Transverse colon (tissue), 4 donors: ENCODE measurements around the gene NSUN5. TPM values are rescaled to one million over a fixed set of nuclear protein-coding genes. Genes with fewer than 3 reads are reported as not detected.

Experiments used
- DNase-seq: peaks from one replicate; pipeline ENCODE4 v3.0.0-alpha.2; 2019
- H3K27ac ChIP-seq, 4 donors: fragments of 200-600 bp; sonication (generic); 2 replicates each; pipeline ENCODE4 v1.5.1; 2016 to 2018; ENCODE audit warnings: inconsistent platforms in 4 of 4
- H3K27me3 ChIP-seq: fragments of 200-600 bp; sonication (generic); 2 replicates; pipeline ENCODE4 v1.5.1; 2017; ENCODE audit warnings: inconsistent platforms
- H3K36me3 ChIP-seq, 4 donors: fragments of 200-600 bp; sonication (generic); 2 replicates each; pipeline ENCODE4 v1.5.1; 2017 to 2019; ENCODE audit warnings: inconsistent platforms in 4 of 4
- H3K4me1 ChIP-seq, 4 donors: fragments of 200-600 bp; sonication (generic); 2 replicates each; pipeline ENCODE4 v1.5.1; 2017 to 2020; ENCODE audit warnings: inconsistent platforms in 4 of 4
- H3K4me3 ChIP-seq, 4 donors: fragments of 200-600 bp; sonication (generic); 1 replicate in 1 of 4; 2 replicates in 3 of 4; pipeline versions ENCODE4 v1.5.1 to v1.6.1; 2017 to 2019; ENCODE audit warnings: inconsistent platforms in 4 of 4
- H3K9me3 ChIP-seq, 2 donors: fragments of 200-600 bp; sonication (generic); 2 replicates each; pipeline ENCODE4 v1.5.1; 2017 to 2019; ENCODE audit warnings: inconsistent platforms in 2 of 2
- CTCF ChIP-seq, 5 experiments: fragments of 200-600 bp in 3 of 5; fragments of 450-650 bp in 2 of 5; sonication (generic) in 3 of 5; IDR thresholded peaks; 1 replicate in 2 of 5; 2 replicates in 3 of 5; pipeline ENCODE4 v1.5.1; 2016 to 2017; ENCODE audit warnings: antibody characterized with exemption in 5 of 5, inconsistent platforms in 3 of 5, mild to moderate bottlenecking in 2 of 5, moderate library complexity in 1 of 5
- EP300 ChIP-seq: sonication (generic); formaldehyde crosslinking; IDR thresholded peaks from one replicate; pipeline ENCODE4 v1.6.1; 2017; ENCODE audit warnings: antibody characterized with exemption, low read depth
- POLR2A ChIP-seq: fragments of 450-650 bp; IDR thresholded peaks from one replicate; pipeline ENCODE4 v1.6.1; 2016; ENCODE audit warnings: antibody characterized with exemption, mild to moderate bottlenecking, moderate library complexity
- POLR2AphosphoS5 ChIP-seq, 3 donors: sonication (generic); formaldehyde crosslinking; IDR thresholded peaks; one replicate each; pipeline ENCODE4 v1.6.1; 2016; ENCODE audit warnings: antibody characterized with exemption in 3 of 3
- WGBS, 2 donors: methylation state at CpG; one replicate each; pipeline ENCODE4 v1.1.5; 2018; ENCODE audit warnings: low coverage in 1 of 2; 5-methylcytosine and 5-hydroxymethylcytosine counted together
- in situ Hi-C, 4 donors: fragments of 200-750 bp; cut with MboI; loops; one replicate each; pipeline versions ENCODE4 v1.15.0 to v1.15.1; 2017; ENCODE audit warnings: low sequenced_read_pairs in 3 of 4, low pct_ligation_motif_present in 1 of 4, low pct_unique_long_range_greater_than_20kb in 1 of 4
- intact Hi-C: fragments of 100-400 bp; cut with DNase I; formaldehyde crosslinking; loops from one replicate; pipeline ENCODE4 v1.15.1; 2023; ENCODE audit warnings: low total_unique reads
- total RNA-seq, 4 donors: library from RNA; depleted of rRNA; stranded (reverse); fragments of >200 nt; gene quantifications; one replicate each; pipeline ENCODE4 v1.1.0, GENCODE V29; 2016

The NSUN5 gene
- total RNA-seq, 4 donors from 2014 or later, result 5.2 to 27.6 (median 14.8) TPM

GRCh38 chr7:73353243-73353642 lies 44.6 kb upstream of the NSUN5 start:
- in situ Hi-C loops, result no loop called here
- intact Hi-C loops, result no loop called here
- peaks cover 0 to 7% (median 4%) of the 10 kb centered on the region in 4 donors for H3K4me1 ChIP-seq
- no peak for DNase-seq
- TF ChIP-seq POLR2AphosphoS5 (IDR thresholded peaks at IDR 0.05) (no peak), EP300 (no peak), POLR2A (no peak), CTCF (IDR thresholded peaks at IDR 0.05) (no peak)
- H3K9me3 ChIP-seq, result no peaks in the 10 kb centered on the region
- H3K27me3 ChIP-seq, result peaks cover 5% of the 10 kb centered on the region
- H3K27ac ChIP-seq, result no peak overlapping the region
- no peak overlapping the region for H3K4me3 ChIP-seq
- H3K36me3 ChIP-seq, result no peaks in the 10 kb centered on the region
- 84 to 95% methylated on average over 3 to 6 of the region's 6 CpGs for WGBS, 2 donors

- intact Hi-C loops, result no loop called here
- WGBS, 2 donors, result 75 to 100% methylated on average over 1 to 3 of the region's 3 CpGs
- H3K27me3 ChIP-seq, result peaks cover 5% of the 10 kb centered on the region
- H3K4me3 ChIP-seq, result no peak overlapping the region
- TF ChIP-seq POLR2A (no peak), EP300 (no peak), POLR2AphosphoS5 (IDR thresholded peaks at IDR 0.05) (no peak), CTCF (IDR thresholded peaks at IDR 0.05) (no peak)
- in situ Hi-C loops, result no loop called here
- peaks cover 0 to 3% (median under 1%) of the 10 kb centered on the region in 4 donors for H3K4me1 ChIP-seq
- no peak for DNase-seq
- no peak overlapping the region for H3K27ac ChIP-seq
- H3K9me3 ChIP-seq, result no peaks in the 10 kb centered on the region
- H3K36me3 ChIP-seq, result no peaks in the 10 kb centered on the region
Measured at GRCh38 chr7:73352784-73353183, 44.2 kb upstream of the NSUN5 start.

- H3K4me1 ChIP-seq, result no peaks in the 10 kb centered on the region
- H3K36me3 ChIP-seq, result no peaks in the 10 kb centered on the region
- H3K27ac ChIP-seq, result no peak overlapping the region
- intact Hi-C loops, result no loop called here
- in situ Hi-C loops, result no loop called here
- no peaks in the 10 kb centered on the region for H3K9me3 ChIP-seq
- no peak for DNase-seq
- WGBS, 2 donors, result 72 to 78% methylated on average over 1 to 6 of the region's 6 CpGs
- no peaks in the 10 kb centered on the region for H3K27me3 ChIP-seq
- no peak overlapping the region for H3K4me3 ChIP-seq
- TF ChIP-seq CTCF (IDR thresholded peaks at IDR 0.05) (no peak), POLR2AphosphoS5 (IDR thresholded peaks at IDR 0.05) (no peak), EP300 (no peak), POLR2A (no peak)
Measured at GRCh38 chr7:73351447-73352167, 43.0 kb upstream of the NSUN5 start.

GRCh38 chr7:73350306-73351068 lies 41.9 kb upstream of the NSUN5 start:
- H3K27me3 ChIP-seq, result no peaks in the 10 kb centered on the region
- in situ Hi-C loops, result no loop called here
- no peak for TF ChIP-seq CTCF (IDR thresholded peaks at IDR 0.05)
- no peak for TF ChIP-seq POLR2A
- TF ChIP-seq EP300, result no peak
- no peak for TF ChIP-seq POLR2AphosphoS5 (IDR thresholded peaks at IDR 0.05)
- intact Hi-C loops, result no loop called here
- DNase-seq, result no peak
- WGBS, 2 donors, result 66 to 90% methylated on average over 2 to 12 of the region's 12 CpGs
- H3K4me3 ChIP-seq, result no peak overlapping the region
- no peaks in the 10 kb centered on the region for H3K36me3 ChIP-seq
- H3K9me3 ChIP-seq, result no peaks in the 10 kb centered on the region
- no peaks in the 10 kb centered on the region for H3K4me1 ChIP-seq
- H3K27ac ChIP-seq, result no peak overlapping the region
